Aorta (tissue), 5 donors: Measurements from ENCODE around the gene NBEA. TPM values are rescaled to one million over a fixed set of nuclear protein-coding genes. Genes with fewer than 3 reads are reported as not detected.
"Not testable (repeated sequence)": the region's sequence is repeated elsewhere in the genome, so short reads cannot be mapped to it uniquely, and the experiment has no call there.

ENCODE experiments used
- ATAC-seq: fragments of 200-7000 bp; cut with Tn5 transposase; one replicate; pipeline ENCODE4 v1.9.1; 2022; ENCODE audit warnings: moderate library complexity; ENCODE audit not compliant: low FRiP score
- DNase-seq, 2 donors: peaks; one replicate each; pipeline ENCODE4 v3.0.0-alpha.2; 2020
- H3K27ac ChIP-seq, 2 donors: one replicate each; pipeline ENCODE4 v1.5.1; 2013; ENCODE audit warnings: low read length in 2 of 2, mild to moderate bottlenecking in 2 of 2, moderate library complexity in 2 of 2, control low read depth in 1 of 2, inconsistent platforms in 1 of 2, low read depth in 1 of 2
- H3K27me3 ChIP-seq, 2 donors: one replicate each; pipeline ENCODE4 v1.6.1; 2013; ENCODE audit warnings: control low read depth in 1 of 2, low read length in 1 of 2, mild to moderate bottlenecking in 1 of 2, moderate library complexity in 1 of 2; ENCODE audit not compliant: insufficient read depth in 2 of 2, control insufficient read depth in 1 of 2
- H3K36me3 ChIP-seq, 2 donors: one replicate each; pipeline ENCODE4 v1.6.1; 2013; ENCODE audit warnings: control low read depth in 1 of 2, low read length in 1 of 2, mild to moderate bottlenecking in 1 of 2; ENCODE audit not compliant: insufficient read depth in 2 of 2, control insufficient read depth in 1 of 2
- H3K4me1 ChIP-seq, 2 donors: one replicate each; pipeline ENCODE4 v1.6.1; 2013; ENCODE audit warnings: low read length in 2 of 2, control low read depth in 1 of 2, mild to moderate bottlenecking in 1 of 2, moderate library complexity in 1 of 2; ENCODE audit not compliant: insufficient read depth in 2 of 2, control insufficient read depth in 1 of 2
- H3K4me3 ChIP-seq, 2 donors: one replicate each; pipeline ENCODE4 v1.5.1; 2013; ENCODE audit warnings: low read length in 2 of 2, control low read depth in 1 of 2, mild to moderate bottlenecking in 1 of 2
- H3K9me3 ChIP-seq: one replicate; pipeline ENCODE4 v1.6.1; 2013; ENCODE audit warnings: mild to moderate bottlenecking, low read length; ENCODE audit not compliant: control insufficient read depth
- WGBS, 2 donors: extraction: QIAGEN DNeasy Blood & Tissue Kit; methylation state at CpG; one replicate each; pipeline ENCODE4 v1.1.7; 2013; 5-methylcytosine and 5-hydroxymethylcytosine counted together
- intact Hi-C, 2 donors: fragments of 100-400 bp; cut with DNase I; formaldehyde crosslinking; loops; one replicate each; pipeline versions ENCODE4 v1.14.2 to v1.15.0; 2022
- polyA plus RNA-seq, 2 donors: library from polyadenylated mRNA; stranded (reverse); fragments of 200-250 nt; gene quantifications; one replicate each; pipeline ENCODE4 v1.2.3, GENCODE V29; 2013
- total RNA-seq, 2 donors: library from RNA; stranded (reverse); fragmentation: NEBNext Ultra II Directional; extraction: Animal tissue kit (Norgen Biotek cat#: 25700); gene quantifications; one replicate each; pipeline ENCODE4 v1.2.1, GENCODE V29; 2021
- donor health status: healthy with polysubstance abuse.
- donor health status: Bipolar disorder and iron deficiency.
- donor health status: DM: no; HTN: no; CAD: no.
- donor health status: DM: no; HTN: no; CAD: no.
- donor health status: DM: yes; HTN: yes; CAD: no.

NBEA gene
- total and polyA plus RNA-seq, 4 donors, result 1.9 to 14.7 (median 8.8) TPM

- no peak for DNase-seq
- no peaks in the 10 kb centered on the region for H3K36me3 ChIP-seq
- no peak overlapping the region for H3K4me3 ChIP-seq
- no peaks in the 10 kb centered on the region for H3K9me3 ChIP-seq
- H3K27ac ChIP-seq, result no peak overlapping the region
- intact Hi-C loops, result no loop called here
- 78 to 83% methylated on average over 4 of the region's 4 CpGs for WGBS, 2 donors
- ATAC-seq, result no peak
- H3K4me1 ChIP-seq, result no peaks in the 10 kb centered on the region
- no peaks in the 10 kb centered on the region for H3K27me3 ChIP-seq
These were observed 150.2 kb downstream of the NBEA start for GRCh38 chr13:35092251-35092650.

GRCh38 chr13:35092751-35093150 is 150.7 kb downstream of the NBEA start:
- DNase-seq, result no peak
- intact Hi-C loops, result no loop called here
- Histone ChIP-seq H3K27me3 (no peaks in the 10 kb centered on the region), H3K4me1 (no peaks in the 10 kb centered on the region), H3K4me3 (no peak overlapping the region), H3K27ac (no peak overlapping the region), H3K36me3 (no peaks in the 10 kb centered on the region), H3K9me3 (no peaks in the 10 kb centered on the region)
- WGBS, 2 donors, result 92 to 94% methylated on average over 2 of the region's 2 CpGs
- ATAC-seq, result no peak

- Histone ChIP-seq H3K4me3 (no peak overlapping the region), H3K27me3 (no peaks in the 10 kb centered on the region), H3K4me1 (no peaks in the 10 kb centered on the region), H3K27ac (no peak overlapping the region), H3K9me3 (no peaks in the 10 kb centered on the region), H3K36me3 (no peaks in the 10 kb centered on the region)
- 93 to 98% methylated on average over 1 of the region's 1 CpG for WGBS, 2 donors
- ATAC-seq (no peak), DNase-seq (no peak)
- intact Hi-C loops, result no loop called here
These were observed 151.3 kb downstream of the NBEA start for GRCh38 chr13:35093356-35093755.

GRCh38 chr13:35106771-35107170 is 164.7 kb downstream of the NBEA start:
- H3K27ac ChIP-seq, H3K9me3 ChIP-seq, H3K4me3 ChIP-seq, H3K4me1 ChIP-seq, intact Hi-C loops, H3K27me3 ChIP-seq, ATAC-seq, DNase-seq, H3K36me3 ChIP-seq: not testable (repeated sequence)

GRCh38 chr13:35107535-35107934 is 165.5 kb downstream of the NBEA start:
- Histone ChIP-seq H3K4me3 (no peak overlapping the region), H3K27ac (no peak overlapping the region), H3K27me3 (no peaks in the 10 kb centered on the region), H3K36me3 (no peaks in the 10 kb centered on the region), H3K4me1 (no peaks in the 10 kb centered on the region), H3K9me3 (no peaks in the 10 kb centered on the region)
- intact Hi-C loops, result no loop called here
- ATAC-seq (no peak), DNase-seq (no peak)
- WGBS, 2 donors, result 92 to 93% methylated on average over 1 of the region's 1 CpG

GRCh38 chr13:35113612-35114011 is 171.5 kb downstream of the NBEA start:
- DNase-seq, H3K4me1 ChIP-seq, H3K36me3 ChIP-seq, H3K4me3 ChIP-seq, H3K27me3 ChIP-seq, intact Hi-C loops, H3K27ac ChIP-seq, ATAC-seq, H3K9me3 ChIP-seq: not testable (repeated sequence)
- WGBS, 2 donors, result 92 to 95% methylated on average over 3 of the region's 3 CpGs

GRCh38 chr13:35127466-35127865 is 185.4 kb downstream of the NBEA start:
- no peak overlapping the region for H3K27ac ChIP-seq
- no peaks in the 10 kb centered on the region for H3K9me3 ChIP-seq
- intact Hi-C loops, result no loop called here
- no peaks in the 10 kb centered on the region for H3K36me3 ChIP-seq
- no peaks in the 10 kb centered on the region for H3K4me1 ChIP-seq
- H3K27me3 ChIP-seq, result no peaks in the 10 kb centered on the region
- DNase-seq (no peak), ATAC-seq (no peak)
- WGBS, 2 donors, result 95 to 96% methylated on average over 2 of the region's 2 CpGs
- H3K4me3 ChIP-seq, result no peak overlapping the region

- H3K4me3 ChIP-seq, result no peak overlapping the region
- no peak overlapping the region for H3K27ac ChIP-seq
- ATAC-seq, result no peak
- no peaks in the 10 kb centered on the region for H3K27me3 ChIP-seq
- no peaks in the 10 kb centered on the region for H3K9me3 ChIP-seq
- intact Hi-C loops, result no loop called here
- H3K4me1 ChIP-seq, result no peaks in the 10 kb centered on the region
- H3K36me3 ChIP-seq, result no peaks in the 10 kb centered on the region
- no peak for DNase-seq
These were observed 187.4 kb downstream of the NBEA start for GRCh38 chr13:35129500-35129899.

- ATAC-seq (no peak), DNase-seq (no peak)
- intact Hi-C loops, result no loop called here
These were observed 189.4 kb downstream of the NBEA start for GRCh38 chr13:35131471-35131870.

More at GRCh38 chr13:35131471-35131870, 189.4 kb downstream of the NBEA start:
- Histone ChIP-seq H3K4me1 (no peaks in the 10 kb centered on the region), H3K27me3 (no peaks in the 10 kb centered on the region), H3K27ac (no peak overlapping the region), H3K36me3 (no peaks in the 10 kb centered on the region), H3K9me3 (no peaks in the 10 kb centered on the region), H3K4me3 (no peak overlapping the region)
